HG02852 (cell line): Measurements from ENCODE around the gene FRMD5.

Source experiments
- ATAC-seq: cut with Tn5 transposase; IDR thresholded peaks from one replicate; pipeline ENCODE4 v1.9.1; 2021; ENCODE audit warnings: mild to moderate bottlenecking, moderate library complexity; ENCODE audit not compliant: unreplicated experiment

The FRMD5 gene

DNA sequence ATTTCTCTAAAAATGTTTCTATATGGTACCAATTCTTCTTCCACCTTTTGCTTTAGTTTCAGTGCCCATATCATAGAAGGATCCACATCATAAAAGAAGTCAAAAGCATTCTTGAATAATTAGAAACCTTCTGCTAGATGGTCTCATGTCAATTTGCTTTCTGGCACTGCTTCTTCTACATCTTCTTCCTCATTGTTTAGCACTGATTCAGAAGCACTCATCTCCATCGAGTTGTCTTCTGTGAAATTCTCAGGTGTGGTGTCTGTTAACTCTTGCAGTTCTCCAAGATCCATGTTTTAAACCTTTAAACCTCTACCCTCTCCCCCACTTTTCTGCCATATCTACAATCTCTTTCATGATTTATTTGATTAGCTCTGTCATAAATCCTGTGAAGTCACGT is 213.5 kb downstream of the FRMD5 start:
- no peak for ATAC-seq

DNA sequence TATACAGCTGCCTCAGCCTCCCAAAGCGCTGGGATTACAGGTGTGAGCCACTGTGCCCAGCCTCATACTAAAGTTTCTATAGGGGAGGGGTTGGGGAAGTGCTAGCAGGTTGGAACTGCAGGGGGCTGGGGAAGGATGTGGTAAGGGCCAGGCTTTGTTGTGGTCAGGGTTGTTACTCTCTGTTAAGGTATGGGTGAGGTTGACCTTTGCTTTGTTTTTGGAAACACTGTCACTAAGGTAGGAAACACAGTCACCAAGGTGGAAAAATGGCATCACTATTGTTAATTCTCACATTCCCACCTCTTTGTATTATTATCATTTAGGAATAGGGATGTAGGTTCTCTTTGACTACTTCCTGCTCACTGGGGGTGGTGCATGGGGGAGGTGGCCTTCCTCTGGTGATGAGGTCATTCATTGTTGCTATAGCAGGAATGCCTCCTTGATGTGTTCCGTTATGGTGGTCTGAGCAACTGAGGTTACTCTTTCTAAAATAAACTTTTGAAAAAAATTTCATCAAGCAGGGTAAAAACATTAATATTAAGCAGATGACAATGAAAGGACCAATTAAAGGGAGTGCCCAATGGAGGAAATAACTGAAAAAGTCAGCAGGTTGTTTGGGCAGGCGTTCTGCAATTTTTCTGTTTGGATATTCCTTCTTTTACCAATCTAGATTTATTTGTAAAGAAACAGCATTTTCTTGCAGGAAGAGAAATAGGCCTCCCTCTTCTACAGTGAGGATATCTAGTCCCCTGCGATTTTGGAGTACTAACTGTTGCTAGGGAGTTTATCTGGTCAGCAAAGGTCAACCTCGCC is 217.8 kb downstream of the FRMD5 start:
- ATAC-seq, result peak; percentile 45

DNA sequence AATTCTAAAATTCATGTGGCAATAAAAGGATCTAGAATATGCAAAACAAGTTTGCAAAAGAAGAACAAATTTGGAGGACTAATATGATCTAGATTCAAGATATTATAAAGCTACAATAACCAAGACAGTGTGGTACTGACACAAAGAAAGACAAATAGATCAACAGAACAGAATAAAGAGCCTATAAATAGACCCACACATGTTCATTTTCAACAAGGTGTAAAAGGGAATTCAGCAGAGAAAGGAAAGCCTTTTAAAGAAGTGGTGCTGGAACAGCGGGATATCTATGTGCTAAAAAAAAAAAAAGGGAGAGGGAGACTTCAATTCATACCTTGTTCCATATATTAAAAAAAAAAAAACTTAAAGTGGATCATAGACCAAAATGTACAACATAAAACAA is 219.3 kb downstream of the FRMD5 start:
- ATAC-seq, result no peak

DNA sequence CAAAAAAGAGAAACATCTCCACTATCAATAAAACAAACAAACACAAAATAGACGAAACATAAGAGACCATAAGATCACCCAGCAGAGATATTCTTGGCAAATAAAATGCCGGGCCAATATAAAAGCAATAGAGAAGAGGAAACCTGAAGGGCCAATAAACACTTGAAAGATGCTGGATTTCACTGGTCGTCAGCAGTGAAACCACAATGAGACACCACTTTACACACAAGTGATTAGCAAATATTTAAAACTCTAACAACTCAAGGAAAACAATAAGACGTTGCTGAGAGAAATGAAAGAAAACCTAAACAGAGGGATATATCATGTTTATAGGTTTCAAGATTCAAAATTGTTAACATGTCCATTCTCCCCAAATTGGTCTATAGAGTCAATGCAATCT is 219.7 kb downstream of the FRMD5 start:
- ATAC-seq, result no peak

DNA sequence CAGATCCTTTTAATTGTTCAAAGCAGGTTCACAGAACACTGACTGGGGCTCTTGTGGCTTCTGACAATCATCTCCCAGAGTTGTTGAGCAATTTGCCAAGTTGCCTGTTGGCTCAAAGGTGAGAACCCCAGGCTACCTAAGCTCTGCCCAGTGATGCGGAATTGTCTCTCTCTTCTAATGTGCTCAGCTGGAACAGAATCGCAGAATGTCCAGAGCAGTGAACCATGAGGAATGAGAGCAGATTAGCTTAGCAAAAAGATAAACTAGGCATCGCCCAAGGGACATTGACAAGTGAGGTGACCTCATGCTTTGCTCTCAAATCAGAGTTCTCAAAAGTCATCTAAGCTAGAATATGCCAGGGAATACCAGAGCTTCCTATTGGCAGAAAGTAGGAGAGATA is 220.2 kb downstream of the FRMD5 start:
- ATAC-seq, result no peak

DNA sequence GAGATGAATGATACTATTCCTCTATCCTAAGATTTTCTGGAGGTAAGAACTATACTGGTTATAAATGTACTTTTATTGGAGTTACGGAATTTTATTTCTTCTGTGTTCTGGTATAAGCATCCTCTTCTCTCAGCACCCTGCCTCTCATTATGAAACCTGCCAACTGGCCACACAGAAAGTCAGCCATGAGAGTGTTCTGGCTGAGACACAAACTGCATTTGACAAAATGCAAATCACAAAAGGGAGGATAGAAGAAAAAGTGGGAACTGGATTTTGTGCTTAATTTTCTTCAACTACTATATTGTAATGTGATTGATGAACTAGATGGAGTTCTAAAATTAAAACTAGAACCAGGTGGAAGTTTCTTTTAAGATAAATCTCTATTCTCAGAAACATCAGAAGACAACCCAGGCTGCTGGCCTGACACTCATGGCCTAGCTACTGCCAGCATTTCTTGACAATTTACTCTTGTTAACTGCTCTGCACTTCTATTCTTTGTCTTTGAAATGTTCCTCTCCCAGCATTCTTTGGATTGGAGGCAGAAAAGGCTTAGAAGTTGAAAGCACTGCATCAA is 225.2 kb downstream of the FRMD5 start:
- ATAC-seq, result no peak

DNA sequence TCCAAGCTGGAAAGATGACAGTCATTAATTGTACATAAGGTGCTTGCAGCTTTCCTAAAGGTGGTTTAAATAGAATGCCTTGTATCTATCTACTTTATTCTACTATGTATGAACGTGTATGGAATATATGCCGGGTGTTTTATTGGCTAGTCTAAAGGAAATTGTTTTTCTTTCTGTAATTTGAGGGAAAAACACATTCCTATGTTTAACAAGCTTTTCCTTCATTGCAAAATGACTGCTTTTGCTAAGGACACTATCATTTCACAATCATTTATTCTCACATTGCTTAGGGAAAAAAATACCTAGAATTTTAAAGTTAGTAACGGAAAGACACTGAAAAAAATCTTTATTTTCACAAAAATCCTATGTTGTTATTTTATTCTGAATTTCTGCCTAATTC is 226.5 kb downstream of the FRMD5 start:
- no peak for ATAC-seq

DNA sequence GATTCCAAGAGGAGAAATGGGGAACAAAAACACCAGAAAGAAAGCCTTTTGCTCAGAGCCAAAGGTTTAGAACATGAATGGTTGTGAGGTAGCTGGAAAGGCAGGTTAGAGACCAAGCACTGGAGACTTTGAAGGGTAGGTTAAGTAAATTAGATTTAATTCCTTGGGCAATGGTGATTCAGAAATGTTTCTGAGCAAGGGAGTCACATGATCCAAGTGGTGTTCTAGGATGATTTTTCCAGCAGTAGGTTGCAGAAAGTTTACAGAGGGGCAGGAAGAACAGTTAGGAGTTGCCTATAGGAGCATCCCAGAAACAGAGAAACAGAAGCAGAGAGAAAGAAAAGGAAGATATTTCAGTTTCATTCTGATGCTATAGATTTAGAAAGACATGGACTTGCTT is 228.4 kb downstream of the FRMD5 start:
- no peak for ATAC-seq

DNA sequence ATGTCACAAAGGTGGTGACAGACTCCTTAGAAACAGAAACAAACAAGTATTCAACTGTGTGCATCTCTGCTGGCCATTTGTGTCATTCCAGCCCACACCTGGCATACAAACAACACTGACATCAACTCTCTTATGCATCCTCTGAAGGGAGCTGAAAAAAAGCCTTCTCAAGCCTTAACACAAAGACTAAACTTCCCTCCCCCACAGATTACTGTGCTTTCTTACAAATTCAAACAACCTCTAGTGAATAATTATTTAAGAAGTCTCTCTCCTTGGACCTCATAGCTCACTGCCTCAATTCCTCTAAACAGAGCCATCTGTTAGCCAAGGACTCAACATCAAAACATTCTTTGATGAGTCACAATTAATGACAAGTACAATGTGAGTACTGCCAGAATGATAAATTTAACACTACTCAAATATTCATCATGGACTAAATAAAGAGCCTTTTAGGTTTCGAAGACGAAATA is 236.2 kb downstream of the FRMD5 start:
- ATAC-seq, result no peak

DNA sequence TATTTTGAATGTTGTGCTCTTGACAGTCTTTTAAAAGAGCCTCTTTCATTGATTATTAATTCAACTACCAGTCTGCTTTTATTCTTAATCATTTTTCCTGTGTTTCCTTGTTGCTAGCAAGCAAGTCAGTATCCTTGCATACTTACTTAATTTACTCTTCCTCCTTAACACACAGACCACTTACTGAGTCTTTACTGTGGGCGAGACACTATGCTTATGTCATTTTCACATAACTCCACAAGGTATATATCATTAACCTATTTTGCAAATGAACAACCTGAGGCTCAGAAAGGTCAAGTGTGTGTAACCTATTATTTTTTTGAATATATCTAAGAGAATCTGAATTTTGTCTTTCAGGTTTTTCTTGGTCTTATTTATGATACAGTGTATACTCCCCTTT is 237.3 kb downstream of the FRMD5 start:
- no peak for ATAC-seq

DNA sequence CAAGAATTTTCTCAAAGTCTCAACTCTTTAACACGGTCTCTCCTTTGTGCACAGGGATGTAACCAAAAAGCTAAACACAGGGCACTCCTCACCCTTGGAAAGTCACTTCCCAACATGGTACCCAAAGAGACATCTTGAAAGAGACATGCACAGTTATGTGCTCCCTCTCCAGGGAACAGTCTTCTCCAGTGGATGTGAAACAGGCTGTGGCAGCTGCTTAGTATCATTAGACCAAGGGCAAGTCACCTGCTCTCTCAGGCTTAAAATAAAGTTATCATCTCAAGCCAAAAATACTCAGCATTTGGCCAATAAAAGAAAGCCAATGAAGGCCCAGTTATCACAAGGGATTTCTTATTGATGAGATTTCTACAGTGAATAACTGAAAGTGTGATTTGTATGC is 239.9 kb downstream of the FRMD5 start:
- no peak for ATAC-seq

DNA sequence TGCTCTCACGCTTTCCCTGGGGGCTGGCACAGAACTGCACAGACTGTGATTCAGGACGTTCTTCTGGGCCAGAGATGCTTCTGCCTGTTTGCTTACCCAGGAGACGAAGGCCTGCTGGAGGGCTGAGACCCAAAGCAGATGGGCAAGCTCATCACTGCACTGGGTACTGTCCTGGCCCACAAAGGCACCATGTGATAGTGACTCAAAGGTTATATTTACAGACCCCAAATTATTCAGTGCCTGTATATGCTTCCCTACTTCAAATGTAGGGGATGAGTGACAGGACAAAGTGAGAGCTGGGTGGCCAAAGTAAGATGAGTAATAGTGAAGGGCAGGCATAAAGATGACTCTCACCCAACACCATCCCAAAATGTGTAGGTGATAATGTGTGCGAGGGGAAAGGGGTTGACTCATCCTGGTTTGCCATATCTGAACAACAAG is 240.9 kb downstream of the FRMD5 start:
- ATAC-seq, result no peak

DNA sequence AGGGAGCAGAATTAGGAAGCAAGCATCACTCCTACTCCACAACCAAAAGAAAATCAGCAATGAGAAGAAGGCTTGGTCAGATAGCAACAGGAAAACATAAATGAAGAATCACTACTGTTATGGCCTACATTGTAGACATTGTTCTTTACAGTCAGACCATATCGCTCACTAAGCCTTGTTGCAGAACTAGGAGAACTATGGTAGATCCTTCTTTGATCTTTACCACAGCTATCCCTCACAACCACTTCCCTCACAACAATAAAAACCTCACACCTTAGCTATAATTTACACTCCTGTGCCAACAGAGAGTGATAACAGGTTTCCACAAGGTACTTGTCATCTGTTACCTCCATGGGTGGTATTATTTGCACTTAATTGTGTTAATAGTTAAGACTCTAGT is 241.7 kb downstream of the FRMD5 start:
- ATAC-seq, result no peak

DNA sequence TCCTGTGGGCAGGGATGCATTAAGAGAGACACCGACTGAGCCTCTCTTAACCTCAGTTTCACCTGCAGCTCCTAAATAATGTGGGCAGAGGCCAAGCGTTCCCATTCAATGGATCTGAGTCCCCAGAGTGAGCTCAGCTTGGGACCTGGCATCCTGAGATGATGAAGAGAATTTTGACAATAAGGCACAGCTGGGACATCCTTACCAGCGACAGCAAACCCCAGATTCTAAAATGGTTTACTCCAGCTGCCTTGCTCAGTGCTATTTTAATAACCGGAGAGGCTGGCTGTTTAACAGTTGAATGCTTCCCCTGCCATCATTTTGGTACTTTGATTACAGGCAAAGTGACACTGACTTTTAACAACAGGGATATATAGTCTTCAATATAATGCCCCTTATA is 244.5 kb downstream of the FRMD5 start:
- no peak for ATAC-seq

DNA sequence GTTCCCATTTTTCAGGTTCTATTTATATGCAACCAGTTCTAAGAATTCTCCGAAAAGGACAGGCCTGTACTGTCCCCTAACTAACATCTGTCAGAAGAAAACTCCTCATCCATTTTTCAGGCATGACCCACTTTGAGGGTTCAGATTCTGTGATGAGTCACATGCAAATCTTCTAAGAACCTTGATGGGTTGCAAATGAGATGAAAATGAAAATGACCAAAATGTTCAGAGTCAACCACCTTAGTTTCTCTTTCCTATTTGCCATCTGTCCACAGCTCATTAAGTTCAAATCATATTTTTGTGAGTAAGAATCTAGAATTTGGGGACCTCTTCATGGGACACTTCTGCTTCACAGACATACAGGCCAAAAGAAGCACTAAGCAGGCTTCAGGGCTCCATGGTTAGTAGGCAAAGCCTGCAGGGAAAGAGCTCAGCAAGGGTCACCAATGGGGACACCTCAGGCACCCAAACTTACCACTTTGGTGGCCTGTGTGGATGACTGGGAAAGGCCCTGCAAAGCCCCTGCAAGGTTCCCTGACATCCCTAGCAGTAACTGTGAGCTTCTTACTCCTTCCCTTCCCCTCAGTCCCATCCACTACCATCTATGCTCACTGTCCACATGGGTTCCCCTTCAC is 246.3 kb downstream of the FRMD5 start:
- ATAC-seq, result peak; percentile 76

DNA sequence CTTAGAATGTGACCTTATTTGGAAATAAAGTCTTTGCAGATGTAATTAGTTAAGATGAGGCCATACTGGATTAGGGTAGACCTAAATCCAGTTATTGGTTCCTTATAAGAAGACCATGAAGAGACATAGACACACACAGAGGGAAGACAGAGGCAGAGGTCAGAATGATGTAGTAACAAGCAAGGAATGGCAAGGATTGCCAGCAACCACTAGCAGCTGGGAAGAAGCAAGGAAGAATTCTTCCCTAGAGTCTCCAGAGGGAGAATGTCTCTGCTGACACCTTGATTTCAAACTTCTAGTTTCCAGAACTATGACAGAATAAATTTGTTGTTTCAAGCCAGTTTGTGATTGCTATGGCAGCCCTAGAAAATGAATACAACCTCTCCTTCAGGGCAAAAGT is 251.6 kb downstream of the FRMD5 start:
- no peak for ATAC-seq

DNA sequence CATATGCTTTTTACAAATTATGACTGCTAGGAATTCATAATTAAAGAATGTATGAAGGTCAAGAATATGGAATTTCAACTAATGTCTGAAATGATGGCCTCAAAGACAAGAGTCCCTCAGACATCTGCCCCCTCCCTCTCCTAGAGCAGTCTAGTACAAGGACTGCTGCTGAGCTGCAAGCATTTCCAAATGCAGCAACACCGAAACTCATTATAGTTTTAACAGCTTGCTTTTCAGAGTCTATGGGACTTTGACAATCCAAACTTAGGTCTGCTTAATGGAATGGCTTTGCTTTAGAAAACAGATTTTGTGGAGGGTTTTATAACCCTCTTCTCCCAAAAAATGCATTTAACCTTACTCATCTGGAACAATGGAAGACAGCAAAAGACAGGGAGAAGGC is 252.9 kb downstream of the FRMD5 start:
- no peak for ATAC-seq

DNA sequence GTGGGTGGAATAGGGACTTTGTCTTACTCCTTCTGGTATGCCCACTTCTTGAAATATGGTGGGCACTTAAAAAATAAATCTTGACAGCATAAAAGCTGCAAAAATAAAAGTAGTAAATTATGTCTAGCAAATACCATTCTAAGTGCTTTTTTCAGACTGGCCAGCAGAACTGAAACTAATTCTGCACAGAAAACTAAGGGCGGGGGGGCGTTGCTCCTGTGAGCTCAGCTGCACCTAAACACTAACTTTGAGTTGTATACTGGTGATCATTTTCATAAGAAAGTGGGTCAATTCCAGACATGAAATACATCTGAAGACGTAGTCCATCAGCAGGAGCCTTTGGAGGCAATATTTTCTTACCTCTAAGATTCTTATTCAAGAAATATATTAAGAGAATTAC is 253.5 kb downstream of the FRMD5 start:
- peak; percentile 54 for ATAC-seq

DNA sequence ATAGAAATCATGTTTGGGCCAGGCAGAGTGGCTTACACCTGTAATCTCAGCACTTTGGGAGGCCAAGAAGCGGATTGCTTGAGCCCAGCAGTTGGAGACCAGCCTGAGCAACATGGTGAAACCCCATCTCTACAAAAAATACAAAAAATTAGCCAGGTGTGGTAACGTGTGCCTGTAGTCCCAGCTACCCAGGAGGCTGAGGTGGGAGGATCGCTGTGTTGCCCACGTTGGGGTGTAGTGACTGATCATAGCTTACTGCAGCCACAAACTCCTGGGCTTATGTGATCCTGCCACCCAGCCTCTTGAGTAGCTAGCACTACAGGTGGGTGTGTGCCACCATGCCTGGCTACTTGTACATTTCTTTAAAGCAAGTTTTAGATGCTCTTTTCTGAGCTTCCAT is 254.0 kb downstream of the FRMD5 start:
- no peak for ATAC-seq

DNA sequence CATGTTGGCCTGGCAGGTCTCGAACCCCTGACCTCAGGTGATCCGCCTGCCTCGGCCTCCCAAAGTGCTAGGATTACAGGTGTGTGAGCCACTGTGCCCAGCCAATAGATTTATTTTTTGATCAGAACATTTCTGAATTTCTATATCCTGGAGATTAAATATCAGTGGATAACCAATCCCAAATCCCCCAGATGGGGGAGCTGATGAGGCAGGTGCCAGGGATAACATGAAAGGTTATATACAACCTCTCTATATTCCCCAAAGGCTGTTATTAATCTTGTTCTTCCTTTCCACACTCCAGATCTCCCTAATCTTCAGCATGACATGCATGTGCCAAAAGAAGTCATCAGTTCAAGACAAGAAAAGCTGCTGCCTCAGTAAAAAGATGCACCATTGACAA is 256.0 kb downstream of the FRMD5 start:
- ATAC-seq, result no peak

DNA sequence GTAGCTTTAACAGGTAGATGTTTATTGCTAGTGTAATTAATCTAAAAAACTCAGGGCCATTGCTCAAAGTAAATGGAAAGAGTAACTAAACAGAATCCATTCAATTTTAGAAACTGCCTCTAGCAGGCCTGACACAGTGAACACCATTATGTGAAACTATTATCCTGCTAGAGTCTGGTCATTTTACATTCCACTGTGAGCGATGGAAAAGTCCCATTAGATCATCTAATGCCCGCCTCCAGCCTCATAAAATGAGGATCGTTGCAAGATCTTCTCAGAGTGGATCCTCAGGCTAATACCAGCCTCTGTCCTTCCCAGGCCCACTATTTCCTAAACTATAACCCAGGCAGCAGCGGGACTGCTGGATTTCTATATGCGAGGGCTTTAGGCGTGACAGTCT is 260.6 kb downstream of the FRMD5 start:
- ATAC-seq, result no peak

DNA sequence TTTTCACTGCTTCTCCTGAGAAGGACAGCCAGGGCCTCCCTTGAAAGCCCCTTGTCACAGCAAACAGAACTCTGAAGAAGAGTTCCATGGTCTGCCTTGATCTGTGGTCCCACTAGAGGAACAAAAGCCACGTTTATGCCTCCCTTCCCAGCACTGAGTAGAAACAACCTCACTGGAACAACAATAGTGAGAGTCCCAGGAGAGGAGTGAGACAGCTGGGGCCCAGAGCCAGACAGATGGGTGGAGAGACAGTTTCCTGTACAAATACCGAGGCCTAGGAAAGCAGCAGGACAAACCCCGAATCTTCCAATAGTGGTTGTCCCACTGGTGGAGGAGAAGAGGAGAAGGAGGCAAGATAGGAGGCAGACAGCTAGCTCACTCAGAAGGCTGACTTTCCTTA is 262.2 kb downstream of the FRMD5 start:
- ATAC-seq, result no peak
